Measurements from ENCODE around the gene SMG6. TPM values are rescaled to one million over a fixed set of nuclear protein-coding genes. Genes with fewer than 3 reads are reported as not detected.

The SMG6 gene
- total and polyA plus RNA-seq, 8 donors: 17.0 to 102 (median 24.4) TPM

DNA sequence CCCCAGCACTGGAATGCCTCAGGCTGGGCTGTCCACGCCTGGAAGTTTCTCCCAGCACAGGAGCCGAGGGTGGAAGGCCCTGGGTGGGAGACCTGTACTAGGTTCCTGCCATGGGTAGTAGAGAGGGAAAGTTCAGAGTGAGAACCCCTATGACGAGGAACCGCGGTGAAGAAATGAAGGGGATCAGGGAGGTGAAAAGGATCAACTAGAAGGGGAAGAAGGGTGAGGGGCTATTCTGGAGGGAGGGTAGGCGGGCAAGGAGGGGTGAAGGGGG, 243.3 kb downstream of the SMG6 start:
- H3K4me1 ChIP-seq: peaks cover 66 to 100% (median 81%) of the 10 kb centered on the region in 4 donors
- no peak for DNase-seq
- TF ChIP-seq EP300 (IDR thresholded peaks at IDR 0.05) (no peak), POLR2AphosphoS5 (IDR thresholded peaks at IDR 0.05) (no peak), POLR2A (IDR thresholded peaks at IDR 0.05) (no peak)
- TF ChIP-seq, protein P1, sequence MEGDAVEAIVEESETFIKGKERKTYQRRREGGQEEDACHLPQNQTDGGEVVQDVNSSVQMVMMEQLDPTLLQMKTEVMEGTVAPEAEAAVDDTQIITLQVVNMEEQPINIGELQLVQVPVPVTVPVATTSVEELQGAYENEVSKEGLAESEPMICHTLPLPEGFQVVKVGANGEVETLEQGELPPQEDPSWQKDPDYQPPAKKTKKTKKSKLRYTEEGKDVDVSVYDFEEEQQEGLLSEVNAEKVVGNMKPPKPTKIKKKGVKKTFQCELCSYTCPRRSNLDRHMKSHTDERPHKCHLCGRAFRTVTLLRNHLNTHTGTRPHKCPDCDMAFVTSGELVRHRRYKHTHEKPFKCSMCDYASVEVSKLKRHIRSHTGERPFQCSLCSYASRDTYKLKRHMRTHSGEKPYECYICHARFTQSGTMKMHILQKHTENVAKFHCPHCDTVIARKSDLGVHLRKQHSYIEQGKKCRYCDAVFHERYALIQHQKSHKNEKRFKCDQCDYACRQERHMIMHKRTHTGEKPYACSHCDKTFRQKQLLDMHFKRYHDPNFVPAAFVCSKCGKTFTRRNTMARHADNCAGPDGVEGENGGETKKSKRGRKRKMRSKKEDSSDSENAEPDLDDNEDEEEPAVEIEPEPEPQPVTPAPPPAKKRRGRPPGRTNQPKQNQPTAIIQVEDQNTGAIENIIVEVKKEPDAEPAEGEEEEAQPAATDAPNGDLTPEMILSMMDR (IDR thresholded peaks at IDR 0.05): no peak
- no peak overlapping the region for H3K4me3 ChIP-seq
- H3K27me3 ChIP-seq: peaks cover 0 to 54% (median 38%) of the 10 kb centered on the region in 3 donors
- H3K9me3 ChIP-seq: no peaks in the 10 kb centered on the region
- H3K36me3 ChIP-seq: peaks cover 10 to 56% (median 46%) of the 10 kb centered on the region in 4 donors
- WGBS, 5 donors: 75 to 91% (median 83%) methylated on average over 6 of the region's 6 CpGs
- H3K27ac ChIP-seq: peak overlapping the region; percentile 40 to 94 (median 90)
- intact Hi-C loops (cut with DNase I; ENCODE audit: low total_unique reads): no loop called here

DNA sequence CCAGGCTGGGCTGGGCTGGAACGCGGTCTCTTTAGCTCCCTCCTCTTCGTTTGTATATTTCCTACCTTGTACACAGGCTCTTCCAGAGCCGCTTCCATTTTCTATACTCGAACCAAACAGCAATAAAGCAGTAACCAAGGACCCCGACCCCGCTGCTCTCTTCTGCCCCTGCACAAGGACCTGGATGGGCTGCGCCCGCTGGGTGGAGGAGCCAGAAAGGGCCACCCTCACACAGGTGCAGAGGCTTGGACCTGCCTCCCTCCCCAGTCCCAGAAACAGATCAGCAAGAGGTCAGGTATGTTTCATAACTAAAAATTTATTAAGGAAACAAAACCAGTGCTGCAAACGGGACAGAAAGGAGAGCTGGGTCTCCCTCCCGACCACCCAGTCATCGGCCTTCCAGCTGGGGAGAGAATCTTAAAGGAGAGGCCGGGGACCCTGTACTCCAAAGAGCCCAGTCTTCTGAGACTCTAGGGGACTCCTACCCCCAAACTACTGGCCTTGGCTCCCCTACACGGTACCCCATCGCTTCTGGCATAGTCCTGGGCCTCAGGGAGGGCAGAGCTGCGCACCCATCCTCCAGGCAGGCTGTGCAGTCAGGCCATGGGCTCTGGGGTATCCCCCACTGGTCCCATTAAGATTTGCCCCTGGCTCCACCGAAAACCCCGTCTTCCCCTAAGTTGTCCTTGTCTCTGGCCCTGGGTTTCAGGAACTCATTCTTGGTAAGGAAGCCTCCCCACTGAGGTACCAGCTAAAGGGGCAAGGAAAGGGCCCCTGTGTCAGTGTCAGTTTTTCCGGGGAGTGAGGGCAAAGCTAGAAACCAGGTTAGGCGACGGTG, 243.8 kb downstream of the SMG6 start:
- TF ChIP-seq EP300 (IDR thresholded peaks at IDR 0.05) (no peak), POLR2AphosphoS5 (IDR thresholded peaks at IDR 0.05) (no peak), POLR2A (IDR thresholded peaks at IDR 0.05) (no peak)
- Histone ChIP-seq H3K27me3 (peaks cover 0 to 60% (median 44%) of the 10 kb centered on the region in 3 donors), H3K4me3 (peak overlapping the region; percentile 27 to 69 (median 64)), H3K4me1 (peaks cover 64 to 100% (median 81%) of the 10 kb centered on the region in 4 donors), H3K36me3 (peaks cover 7 to 51% (median 41%) of the 10 kb centered on the region in 4 donors), H3K27ac (peak overlapping the region; percentile 40 to 94 (median 90)), H3K9me3 (no peaks in the 10 kb centered on the region)
- WGBS, 5 donors: 64 to 78% (median 70%) methylated on average over 18 to 21 of the region's 21 CpGs
- peak in 1 of 2 donors; percentile 18 for DNase-seq
- intact Hi-C loops (cut with DNase I; ENCODE audit: low total_unique reads): loop anchor here (5.0 kb wide), 1 partner anchor 183 kb away; no protein-coding TSS in a partner anchor

DNA sequence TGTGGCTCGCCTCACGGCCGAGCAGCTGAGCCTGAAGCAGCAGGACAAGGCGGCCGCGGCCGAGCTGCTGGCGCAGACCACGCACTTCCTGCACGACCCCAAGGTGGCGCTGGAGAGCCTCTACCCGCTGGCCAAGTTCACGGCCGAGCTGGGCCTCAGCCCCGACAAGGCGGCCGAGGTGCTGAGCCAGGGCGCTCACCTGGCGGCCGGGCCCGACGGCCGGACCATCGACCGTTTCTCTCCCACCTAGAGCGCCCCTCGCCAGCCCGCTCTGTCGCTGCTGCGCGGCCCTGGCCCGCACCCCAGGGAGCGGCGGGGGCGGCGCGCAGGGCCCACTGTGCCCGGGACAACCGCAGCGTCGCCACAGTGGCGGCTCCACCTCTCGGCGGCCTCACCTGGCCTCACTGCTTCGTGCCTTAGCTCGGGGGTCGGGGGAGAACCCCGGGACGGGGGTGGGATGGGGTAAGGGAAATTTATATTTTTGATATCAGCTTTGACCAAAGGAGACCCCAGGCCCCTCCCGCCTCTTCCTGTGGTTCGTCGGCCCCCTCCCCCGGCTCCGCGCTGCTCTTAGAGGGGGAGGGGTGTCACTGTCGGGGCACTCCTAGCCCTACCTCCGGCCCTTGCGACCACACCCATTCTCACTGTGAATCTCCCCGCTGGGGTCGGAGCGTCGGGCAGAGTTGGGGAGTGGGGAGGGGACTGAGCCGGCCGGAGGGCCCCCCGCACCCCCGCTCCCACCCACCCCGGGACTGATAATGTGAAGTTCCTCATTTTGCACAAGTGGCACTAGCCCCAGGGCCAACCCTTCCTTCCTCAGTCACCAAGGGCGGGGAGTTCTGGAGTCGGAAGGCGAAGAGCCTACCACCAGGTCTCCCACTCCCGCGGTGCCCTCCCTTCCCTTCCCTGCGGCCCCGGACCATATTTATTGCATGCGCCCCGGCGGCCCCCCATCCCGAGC, 244.7 kb downstream of the SMG6 start:
- peaks cover 69 to 100% (median 84%) of the 10 kb centered on the region in 4 donors for H3K4me1 ChIP-seq
- intact Hi-C loops (cut with DNase I; ENCODE audit: low total_unique reads): loop anchor here (5.0 kb wide), 1 partner anchor 183 kb away; no protein-coding TSS in a partner anchor
- peak; percentile 88 to 90 for DNase-seq

More for the DNA sequence above, 244.7 kb downstream of the SMG6 start:
- Histone ChIP-seq H3K4me3 (peak overlapping the region; percentile 27 to 69 (median 64)), H3K27ac (peak overlapping the region; percentile 64 to 94 (median 90)), H3K36me3 (peaks cover 4 to 42% (median 32%) of the 10 kb centered on the region in 4 donors), H3K9me3 (no peaks in the 10 kb centered on the region), H3K27me3 (peaks cover 0 to 69% (median 52%) of the 10 kb centered on the region in 3 donors)
- TF ChIP-seq, protein P1 (IDR thresholded peaks at IDR 0.05): peak in 5 of 7 experiments; percentile 50 to 83 (median 66)
- TF ChIP-seq EP300 (IDR thresholded peaks at IDR 0.05) (no peak), POLR2AphosphoS5 (IDR thresholded peaks at IDR 0.05) (peak in 1 of 3 donors; percentile 52), POLR2A (IDR thresholded peaks at IDR 0.05) (no peak)
- WGBS, 5 donors: 11 to 31% (median 15%) methylated on average over 37 to 78 of the region's 78 CpGs
